Activated CD4-positive, alpha-beta T cell treated with anti-CD3 and anti-CD28 coated beads, Interleukin-2, amount 50 U/mL, for 24 hours (primary cell): ENCODE measurements around the gene TLR2.
"Not testable (repeated sequence)": the region's sequence is repeated elsewhere in the genome, so short reads cannot be mapped to it uniquely, and the experiment has no call there.

Experiments
- DNase-seq, 2 donors: peaks; one replicate each; pipeline ENCODE4 v3.0.0-alpha.2; 2020; ENCODE audit warnings: low read depth in 1 of 2, low spot score in 1 of 2

The TLR2 gene

DNA sequence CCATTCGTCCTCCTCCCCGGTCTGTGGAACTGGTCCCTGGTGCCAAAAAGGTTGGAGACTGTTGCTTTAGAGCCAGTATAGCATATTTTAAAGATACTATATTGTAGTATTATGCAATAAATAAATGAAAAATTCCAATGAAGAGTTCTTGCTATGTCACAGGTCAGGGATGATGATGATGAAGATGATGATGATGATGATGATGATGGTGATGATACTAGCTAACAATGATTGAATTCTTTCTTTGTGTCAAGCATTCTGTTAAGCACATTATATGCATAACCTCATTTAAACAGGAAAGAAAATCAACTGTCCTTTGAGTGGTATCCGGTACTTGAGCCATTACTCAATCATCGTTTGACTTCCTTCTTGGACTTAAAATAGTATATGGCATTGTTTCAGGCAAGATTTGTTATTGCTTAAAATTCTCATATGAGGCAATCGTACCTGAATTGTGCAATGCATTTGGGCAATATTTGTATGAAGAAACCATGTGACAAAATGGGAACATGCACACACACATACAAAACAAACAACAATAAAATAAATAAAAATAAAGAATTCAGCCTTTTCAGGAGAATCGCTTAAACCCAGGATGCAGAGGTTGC, 22.8 kb upstream of the TLR2 start:
- DNase-seq, result no peak

DNA sequence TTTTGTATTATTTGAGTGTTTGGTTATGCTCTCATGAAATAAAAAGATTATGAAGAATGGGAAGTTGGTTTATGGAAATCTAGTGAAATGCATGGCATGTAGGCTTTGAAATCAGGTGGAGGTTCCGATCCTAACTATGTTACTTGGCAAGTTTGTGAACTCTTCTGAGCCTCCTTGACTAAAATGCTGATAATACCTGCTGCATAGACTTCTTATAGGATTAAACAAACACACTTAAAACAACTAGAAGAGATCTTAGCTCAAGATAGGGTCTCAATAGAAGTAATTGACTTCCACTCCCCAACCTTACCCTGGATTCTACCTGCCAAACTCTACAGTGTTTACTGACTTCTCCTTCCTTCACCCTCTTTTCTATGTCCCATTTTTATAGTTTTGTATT, 22.2 kb upstream of the TLR2 start:
- no peak for DNase-seq

DNA sequence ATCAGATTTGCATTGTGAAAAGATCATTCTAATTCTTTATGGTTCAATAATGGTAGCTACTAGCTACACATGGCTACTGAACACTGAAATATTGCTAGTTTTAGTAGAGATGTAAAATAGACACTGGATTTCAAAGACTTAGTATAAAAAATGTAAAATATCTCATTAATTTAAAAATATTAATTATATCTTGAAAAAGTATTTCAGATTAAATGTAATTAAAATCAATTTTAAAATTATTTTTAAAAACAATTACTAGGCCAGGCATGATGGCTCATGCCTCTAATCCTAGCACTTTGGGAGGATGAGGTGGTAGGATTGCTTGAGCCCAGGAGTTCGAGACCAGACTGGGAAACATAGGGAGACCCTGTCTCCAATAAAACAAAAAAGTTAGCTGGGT, 20.4 kb upstream of the TLR2 start:
- DNase-seq, result no peak

DNA sequence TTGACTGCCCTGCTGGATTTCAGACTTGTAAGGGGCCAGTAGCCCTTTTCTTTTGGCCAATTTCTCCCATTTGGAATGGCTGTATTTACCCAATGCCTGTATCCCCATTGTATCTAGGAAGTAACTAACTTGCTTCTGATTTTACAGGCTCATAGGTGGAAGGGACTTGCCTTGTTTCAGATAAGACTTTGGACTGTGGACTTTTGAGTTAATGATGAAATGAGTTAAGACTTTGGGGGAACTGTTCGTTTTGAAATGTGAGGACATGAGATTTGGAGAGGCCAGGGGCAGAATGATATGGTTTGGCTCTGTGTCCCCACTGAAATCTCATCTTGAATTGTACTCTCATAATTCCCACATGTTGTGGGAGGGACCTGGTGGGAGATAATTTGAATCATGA, 17.6 kb upstream of the TLR2 start:
- DNase-seq, result not testable (repeated sequence)

DNA sequence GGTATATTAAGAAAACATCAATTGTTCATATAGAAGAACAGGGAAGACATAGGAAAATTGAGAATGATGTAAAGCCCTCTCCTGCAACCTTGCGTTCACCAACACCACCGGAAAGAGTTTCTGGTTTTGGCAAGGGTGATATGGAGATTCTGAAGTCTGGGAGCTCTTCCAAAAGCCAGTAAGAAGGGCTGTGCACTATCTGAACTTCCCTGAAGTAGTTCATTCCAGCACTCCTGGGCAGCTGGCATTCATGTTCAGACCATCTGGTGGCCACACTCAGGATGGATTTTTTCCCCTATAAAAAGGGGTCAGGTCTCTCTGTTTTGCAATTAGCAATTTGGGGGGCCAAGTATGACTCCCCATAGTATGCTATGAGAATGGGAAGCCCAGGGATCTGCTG, 15.4 kb upstream of the TLR2 start:
- DNase-seq, result no peak

DNA sequence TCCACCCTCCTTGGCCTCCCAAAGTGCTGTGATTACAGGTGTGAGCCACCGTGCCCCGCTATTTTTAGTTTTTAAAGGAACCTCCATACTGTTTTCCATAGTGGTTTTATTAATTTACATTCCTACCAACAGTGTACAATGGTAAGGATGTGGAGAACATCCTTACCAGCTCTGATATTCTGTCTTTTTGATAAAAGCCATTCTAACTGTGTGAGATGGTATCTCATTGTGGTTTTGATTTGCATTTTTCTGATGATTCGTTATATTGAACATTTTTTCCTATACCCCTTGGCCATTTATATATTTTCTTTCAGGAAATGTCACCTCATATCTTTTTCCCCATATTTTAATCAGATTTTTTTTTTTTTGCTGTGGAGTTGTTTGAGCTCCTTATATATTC, 14.2 kb upstream of the TLR2 start:
- DNase-seq, result no peak

DNA sequence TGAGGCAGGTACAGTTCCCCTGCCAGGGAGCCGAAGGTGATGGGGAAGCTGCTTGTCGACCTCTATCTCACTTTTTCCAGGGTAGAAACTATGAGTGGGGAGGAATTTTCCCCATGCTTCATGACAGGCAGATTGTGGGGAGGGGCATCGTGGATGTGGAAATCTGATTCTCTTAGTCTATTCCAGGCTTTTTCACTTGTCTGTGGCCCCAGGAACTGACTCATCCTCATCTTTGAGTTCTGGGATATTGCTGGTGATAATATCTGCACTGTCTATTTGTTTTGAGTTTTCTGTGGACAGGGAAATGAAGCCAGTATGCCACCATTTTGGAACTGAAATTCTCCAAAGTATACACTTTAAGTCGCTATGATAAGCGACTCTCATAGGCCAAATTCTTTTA, 7.6 kb upstream of the TLR2 start:
- DNase-seq, result no peak

DNA sequence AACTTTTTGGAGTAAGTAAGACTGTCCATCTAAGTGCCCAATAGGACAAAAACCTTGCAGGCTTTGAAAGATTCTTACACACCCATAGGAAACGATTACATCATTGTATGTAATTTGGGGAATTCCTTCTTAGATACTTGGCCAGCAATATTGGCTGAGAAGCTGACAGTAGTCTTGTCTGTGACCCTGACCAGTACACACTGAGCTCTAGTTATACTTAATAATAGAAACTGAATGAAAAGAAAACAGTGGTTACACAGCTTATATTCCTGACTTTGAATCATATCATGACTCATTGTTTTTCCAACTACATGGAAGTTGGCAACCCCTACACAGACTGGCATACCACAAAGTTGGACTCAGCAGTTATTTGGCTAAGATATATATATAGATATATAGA, 7.1 kb upstream of the TLR2 start:
- DNase-seq, result no peak

DNA sequence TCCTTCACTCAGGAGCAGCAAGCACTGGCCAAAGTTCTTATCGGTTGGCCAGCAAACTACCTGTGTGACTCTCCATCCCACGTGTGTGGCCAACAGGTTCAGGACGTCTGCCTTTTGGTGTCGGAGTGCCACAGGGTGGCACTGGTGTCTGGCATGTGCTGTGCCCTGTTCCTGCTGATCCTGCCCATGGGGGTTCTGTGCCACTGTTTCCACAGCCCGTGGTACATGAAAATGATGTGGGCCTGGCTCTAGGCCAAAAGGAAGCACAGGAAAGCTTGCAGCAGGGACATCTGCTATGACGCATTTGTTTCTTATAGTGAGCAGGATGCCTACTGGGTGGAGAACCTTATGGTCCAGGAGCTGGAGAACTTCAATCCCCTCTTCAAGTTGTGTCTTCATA, 4.6 kb upstream of the TLR2 start:
- no peak for DNase-seq

DNA sequence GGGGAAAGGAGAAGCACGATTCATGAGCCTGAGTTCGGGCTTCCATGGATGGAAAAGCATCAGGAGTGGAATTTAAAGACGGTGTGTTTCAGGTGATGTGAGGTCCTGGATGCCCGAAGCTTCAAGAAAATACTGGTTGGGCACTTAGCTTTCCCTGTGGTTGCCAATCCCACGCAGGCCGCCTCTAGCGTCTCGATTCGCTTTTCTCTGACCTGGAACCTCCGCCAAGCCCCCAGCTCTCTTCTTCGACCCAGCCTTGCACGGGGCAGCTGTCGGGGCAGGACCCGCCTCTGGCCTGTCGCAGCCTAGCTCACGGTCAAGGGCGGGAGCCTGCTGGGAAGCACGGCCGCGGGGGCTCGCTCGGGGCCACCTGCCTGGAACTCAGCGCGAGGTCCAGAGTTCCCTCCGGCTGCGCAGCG, 308 bp upstream of the TLR2 start:
- DNase-seq, result no peak

DNA sequence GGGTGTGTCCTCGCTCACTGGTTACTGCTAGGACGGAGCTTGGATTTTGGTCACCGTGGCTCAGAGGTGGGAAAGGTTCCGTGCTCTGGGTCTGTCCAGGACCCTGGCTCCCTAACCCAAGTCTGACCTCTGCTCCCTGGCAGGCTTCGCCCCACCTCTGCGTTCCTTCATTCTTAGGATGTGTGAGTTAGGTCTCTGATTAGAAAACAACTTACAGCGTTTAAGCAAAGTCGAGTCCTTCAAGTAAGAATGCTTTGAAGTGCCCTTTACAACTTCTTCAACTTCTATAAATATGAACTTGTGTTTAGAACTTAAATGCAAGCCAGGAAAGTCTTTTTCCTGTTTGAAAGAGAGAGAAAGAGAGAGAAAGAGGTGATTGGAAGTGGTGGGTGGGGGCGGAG, 891 bp downstream of the TLR2 start:
- no peak for DNase-seq

DNA sequence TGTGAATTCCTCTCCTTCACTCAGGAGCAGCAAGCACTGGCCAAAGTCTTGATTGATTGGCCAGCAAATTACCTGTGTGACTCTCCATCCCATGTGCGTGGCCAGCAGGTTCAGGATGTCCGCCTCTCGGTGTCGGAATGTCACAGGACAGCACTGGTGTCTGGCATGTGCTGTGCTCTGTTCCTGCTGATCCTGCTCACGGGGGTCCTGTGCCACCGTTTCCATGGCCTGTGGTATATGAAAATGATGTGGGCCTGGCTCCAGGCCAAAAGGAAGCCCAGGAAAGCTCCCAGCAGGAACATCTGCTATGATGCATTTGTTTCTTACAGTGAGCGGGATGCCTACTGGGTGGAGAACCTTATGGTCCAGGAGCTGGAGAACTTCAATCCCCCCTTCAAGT, 20.4 kb downstream of the TLR2 start:
- DNase-seq, result no peak

DNA sequence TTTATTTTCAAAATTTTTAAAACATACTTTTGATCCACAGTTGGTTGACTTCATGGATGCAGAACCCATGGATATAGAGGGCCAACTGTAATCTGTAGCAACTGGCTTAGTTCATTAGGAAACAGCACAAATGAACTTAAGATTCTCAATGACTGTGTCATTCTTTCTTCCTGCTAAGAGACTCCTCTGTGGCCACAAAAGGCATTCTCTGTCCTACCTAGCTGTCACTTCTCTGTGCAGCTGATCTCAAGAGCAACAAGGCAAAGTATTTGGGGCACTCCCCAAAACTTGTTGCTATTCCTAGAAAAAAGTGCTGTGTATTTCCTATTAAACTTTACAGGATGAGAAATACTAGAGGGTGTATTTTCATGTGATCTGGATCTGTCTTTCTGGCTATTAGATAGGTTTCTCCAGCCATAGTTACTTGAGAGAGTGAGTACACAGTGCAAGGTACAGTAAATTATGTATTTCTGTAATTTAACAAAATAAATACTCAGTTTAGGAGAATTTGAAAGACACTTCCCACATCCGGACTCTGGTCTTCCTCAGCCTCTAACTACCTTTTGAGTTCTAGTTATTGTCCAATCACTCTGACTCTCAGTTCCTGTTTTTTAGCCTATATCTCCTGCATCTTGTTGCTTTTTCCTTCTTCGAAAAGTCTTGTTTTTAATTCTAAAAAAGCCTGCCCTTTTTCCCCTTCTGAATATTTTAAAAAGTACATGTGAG, 21.8 kb downstream of the TLR2 start:
- no peak for DNase-seq

DNA sequence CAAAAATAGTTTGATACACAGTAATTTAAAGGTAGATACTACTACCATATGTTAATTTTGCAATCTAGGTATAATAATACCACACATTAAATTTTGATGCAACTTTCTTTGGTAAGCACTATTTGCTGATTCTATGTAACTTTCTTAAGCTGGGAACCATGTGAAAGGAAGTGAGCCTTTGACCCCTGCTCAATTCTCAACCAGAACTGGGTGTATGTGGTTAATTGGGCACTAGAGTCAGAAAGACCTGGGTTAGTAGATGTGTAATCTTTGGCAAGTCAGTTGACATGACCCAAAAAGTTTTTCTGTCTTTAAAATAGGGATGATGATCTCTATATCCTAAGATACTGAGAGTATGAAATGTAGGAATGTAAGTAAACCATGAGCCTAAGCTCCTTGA, 22.4 kb downstream of the TLR2 start:
- no peak for DNase-seq

DNA sequence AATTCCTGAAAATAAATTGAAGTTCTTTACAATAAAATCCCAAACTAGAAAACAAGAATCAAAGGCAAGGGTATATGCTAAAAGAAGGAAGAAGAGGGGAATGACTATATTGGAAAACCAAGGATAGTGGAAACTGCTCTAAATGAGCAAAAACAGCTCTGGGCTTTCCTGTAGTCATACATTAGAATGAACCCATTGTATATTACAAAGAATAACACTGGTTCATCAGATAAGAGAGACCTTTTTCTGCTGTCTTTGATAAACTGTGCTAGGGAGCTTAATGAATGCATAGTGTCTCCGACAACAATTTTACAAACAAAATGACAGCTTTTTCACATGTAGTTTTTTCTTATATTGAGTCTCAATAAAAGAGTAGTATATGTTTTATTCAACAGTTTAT, 26.6 kb downstream of the TLR2 start:
- no peak for DNase-seq

DNA sequence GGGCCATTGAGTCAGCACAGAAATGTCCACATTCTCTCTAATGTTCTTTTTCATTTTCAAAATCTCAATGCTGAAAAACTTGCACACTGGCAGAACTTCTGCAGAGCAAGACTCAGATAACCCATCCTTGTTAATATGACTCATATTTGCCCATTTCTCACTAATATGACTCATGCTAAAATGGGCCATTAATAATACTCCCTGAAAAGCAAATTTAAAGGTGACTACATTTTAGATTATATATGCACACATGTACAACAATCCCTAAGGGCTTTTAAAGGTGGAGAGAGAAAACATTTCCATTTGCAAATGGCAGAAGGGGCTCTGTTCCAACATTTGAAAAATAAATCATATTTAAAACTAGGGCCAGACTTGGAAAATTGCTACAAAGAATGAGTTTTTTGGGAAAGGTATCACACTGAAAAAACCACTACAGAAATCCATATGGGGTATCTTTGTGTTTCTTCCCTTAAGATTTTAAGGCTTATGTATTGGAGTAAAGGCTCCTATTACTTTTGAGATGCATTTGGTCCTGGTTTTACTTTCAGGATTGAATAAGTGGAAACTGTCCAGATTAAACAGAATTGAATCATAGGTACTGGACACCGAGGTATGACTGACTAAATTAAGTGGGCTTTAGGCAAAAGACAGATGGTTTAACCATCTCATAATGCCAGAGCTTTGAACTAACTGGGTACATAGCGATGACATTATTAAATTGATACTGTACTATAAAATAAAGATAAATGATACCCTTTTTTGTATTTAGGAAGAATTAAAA, 30.0 kb downstream of the TLR2 start:
- DNase-seq, result no peak

DNA sequence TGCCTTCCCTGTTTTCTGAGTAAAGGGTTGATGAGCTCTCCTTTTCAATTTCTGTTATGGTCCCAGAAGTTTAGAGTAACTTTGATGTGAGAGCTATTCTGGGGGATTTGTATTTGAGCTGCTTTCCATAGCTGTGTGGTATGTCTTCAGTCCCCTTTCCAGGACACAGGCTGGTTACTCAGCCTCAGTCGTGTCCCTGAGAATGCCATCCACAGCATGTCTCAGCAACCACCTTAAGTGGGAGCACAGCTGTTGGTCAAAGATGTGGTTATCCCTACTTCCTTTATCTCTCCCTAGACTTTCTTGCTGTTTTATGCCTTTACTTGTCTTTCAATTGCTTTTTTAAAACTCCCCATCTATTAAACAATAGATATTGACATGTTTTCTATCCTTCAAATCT, 38.0 kb downstream of the TLR2 start:
- DNase-seq, result no peak

DNA sequence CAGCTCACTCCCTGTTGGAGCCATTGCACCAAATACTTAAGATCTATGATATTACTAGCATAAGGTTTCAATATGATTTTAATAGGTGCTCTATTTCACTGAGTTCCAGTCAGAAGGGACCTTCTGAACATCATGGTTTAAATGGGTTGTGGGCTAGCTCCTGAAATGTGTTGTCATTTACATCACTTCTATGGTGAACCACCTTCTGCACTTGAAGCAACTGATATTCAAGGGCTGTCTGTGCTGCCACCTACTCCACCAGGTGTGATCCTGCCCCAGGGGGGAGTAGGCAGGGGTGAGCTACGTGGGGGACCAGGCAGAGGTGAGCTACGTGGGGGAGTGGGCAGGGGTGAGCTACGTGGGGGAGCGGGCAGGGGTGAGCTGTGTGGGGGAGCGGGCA, 40.5 kb downstream of the TLR2 start:
- DNase-seq, result no peak

DNA sequence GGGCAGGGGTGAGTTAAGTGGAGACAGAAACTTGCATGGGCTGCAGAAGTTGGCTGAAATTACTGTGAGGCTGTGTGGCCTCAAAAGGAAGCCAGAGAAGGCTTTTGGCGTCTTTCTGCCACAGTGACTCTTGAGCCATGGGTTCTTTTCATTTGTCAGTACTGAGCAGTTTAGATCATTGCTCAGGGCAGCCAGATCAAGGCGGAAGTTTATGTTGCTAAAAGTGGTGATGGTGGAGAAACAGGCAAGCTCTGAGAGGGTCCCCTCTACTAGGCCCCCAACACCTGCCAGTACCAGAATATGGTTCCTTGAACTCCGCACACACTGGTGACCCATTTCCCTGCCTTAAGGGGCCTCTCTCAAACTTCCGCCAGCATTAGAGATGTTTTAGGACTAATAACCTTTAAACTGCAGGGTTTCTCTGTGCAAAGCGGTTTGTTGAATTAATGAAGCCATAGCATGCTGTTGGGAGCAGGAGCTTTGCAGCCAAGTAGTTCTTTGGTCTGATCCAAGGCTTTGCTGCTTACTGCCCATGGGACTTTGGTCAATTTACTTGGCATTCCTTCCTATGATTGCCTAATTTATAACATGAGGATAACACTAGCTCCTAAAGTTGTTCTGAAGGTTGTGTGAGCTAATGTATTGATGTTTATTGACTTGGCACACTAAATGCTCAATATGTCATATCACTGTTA, 41.2 kb downstream of the TLR2 start:
- no peak for DNase-seq

DNA sequence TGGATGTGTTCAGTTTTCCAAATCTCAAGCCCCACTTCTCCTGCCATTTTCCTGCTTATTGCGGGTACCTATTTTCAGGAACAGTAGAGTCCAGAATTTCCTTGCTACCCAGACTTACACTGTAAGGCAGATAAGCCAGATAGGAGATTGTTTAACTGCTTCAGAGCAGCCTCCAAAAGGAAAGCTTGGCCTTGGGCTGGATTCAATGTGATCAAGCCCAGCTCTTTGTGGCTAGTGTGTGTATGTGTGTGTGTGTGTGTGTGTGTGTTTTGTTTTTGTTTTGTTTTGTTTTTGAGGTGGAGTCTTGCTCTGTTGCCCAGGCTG, 41.7 kb downstream of the TLR2 start:
- DNase-seq, result no peak

DNA sequence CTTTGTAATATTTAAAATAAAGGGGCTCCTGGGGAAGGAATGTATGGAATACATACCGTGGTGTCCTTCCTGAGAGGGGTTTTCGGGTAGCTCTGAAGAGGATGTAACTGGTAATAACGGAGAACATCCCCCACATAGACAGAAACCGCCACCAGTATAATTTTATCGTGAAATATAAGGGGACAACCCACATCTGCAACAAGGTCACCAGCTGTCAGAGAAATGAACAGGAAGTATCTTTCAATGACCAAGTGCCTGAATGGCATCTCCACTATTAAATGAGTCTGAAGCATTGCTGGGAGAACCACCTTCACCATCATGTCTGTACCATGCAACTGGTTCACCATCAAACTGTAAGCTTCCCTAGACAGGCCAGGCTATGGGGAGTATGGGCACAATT, 44.1 kb downstream of the TLR2 start:
- DNase-seq, result no peak

DNA sequence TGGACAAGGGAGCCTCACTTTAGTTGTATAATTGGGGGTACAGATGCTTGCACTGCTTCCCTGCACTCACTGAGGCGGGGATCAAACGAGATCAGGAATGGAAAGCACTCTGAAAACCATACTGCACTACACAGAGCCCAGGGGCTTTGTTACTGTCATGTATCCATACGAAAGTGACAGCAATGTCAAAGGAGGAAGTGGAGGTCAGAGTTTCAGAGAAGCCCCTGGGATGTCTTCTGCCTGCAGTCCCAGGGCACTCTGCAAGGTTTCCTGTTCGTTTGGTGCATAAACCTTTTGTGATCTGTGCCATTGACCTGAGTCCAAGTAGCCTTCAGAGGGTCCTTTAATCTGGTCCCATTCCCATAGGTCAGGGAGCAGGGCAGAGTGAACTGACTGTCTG, 44.6 kb downstream of the TLR2 start:
- no peak for DNase-seq
